Neural progenitor cell (in vitro differentiated cells): ENCODE data around the gene ECT2L.

Source experiments
- CTCF ChIP-seq: fragments of 200-600 bp; sonication (generic); IDR thresholded peaks from 2 replicates; pipeline ENCODE4 v1.5.1; 2017; ENCODE audit warnings: antibody characterized with exemption, mild to moderate bottlenecking
- EZH2 ChIP-seq: fragments of 200-600 bp; sonication (generic); IDR thresholded peaks from 2 replicates; pipeline ENCODE4 v1.6.1; 2017; ENCODE audit warnings: antibody characterized with exemption, mild to moderate bottlenecking, moderate library complexity

DNA sequence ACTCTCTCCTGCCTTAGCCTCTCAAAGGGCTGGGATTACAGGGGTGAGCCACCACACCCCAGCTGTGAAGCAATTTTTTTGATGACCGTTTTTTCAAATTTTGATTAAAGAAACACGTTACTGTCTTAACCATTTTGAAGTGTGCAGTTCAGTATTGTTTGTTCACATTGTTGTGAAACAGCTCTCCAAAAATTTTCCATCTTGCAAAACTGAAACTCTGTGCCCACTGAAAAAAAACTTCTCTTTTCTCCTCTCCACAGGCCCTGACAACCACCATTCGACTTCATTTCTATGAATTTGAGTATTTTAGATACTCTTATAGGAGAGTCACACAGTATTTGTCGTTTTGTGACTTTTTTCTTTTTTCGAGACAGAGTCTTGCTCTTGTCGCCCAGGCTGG, 53.9 kb downstream of the ECT2L start:
- TF ChIP-seq EZH2, result no peak
- no peak for TF ChIP-seq CTCF
